Natural killer cell (primary cell): Measurements from ENCODE around the gene TBC1D9B. TPM values are rescaled to one million over a fixed set of nuclear protein-coding genes. Genes with fewer than 3 reads are reported as not detected.
A peak's percentile ranks its signal among the peaks of the same experiment; 100 is the strongest.

Experiments
- ATAC-seq, 3 donors: fragments of 150-1000 bp in 2 of 3; fragments of 200-7000 bp in 1 of 3; cut with Tn5 transposase; 1 replicate in 1 of 3; 2 replicates in 2 of 3; pipeline ENCODE4 v1.10.0; 2021; ENCODE audit warnings: mild to moderate bottlenecking in 2 of 3, moderate library complexity in 2 of 3
- DNase-seq, 2 donors: peaks; one replicate each; pipeline versions ENCODE4 v3.0.0 to v3.0.0-alpha.2; 2013 to 2021; ENCODE audit warnings: mixed read lengths in 1 of 2
- H3K27ac ChIP-seq: one replicate; pipeline ENCODE4 v1.5.1; 2013; ENCODE audit warnings: mild to moderate bottlenecking, low read length
- H3K27me3 ChIP-seq: one replicate; pipeline ENCODE4 v1.6.1; 2013; ENCODE audit warnings: low read length; ENCODE audit not compliant: control insufficient read depth, insufficient read depth
- H3K36me3 ChIP-seq: one replicate; pipeline ENCODE4 v1.6.1; 2013; ENCODE audit warnings: low read length; ENCODE audit not compliant: control insufficient read depth, insufficient read depth
- H3K4me1 ChIP-seq: one replicate; pipeline ENCODE4 v1.6.1; 2013; ENCODE audit warnings: low read length; ENCODE audit not compliant: control insufficient read depth, insufficient read depth
- H3K4me3 ChIP-seq: one replicate; pipeline ENCODE4 v1.5.1; 2013; ENCODE audit warnings: low read length
- H3K9me3 ChIP-seq: one replicate; pipeline ENCODE4 v1.6.1; 2013; ENCODE audit warnings: low read length; ENCODE audit not compliant: control insufficient read depth, insufficient read depth
- H3K27ac Mint-ChIP-seq, 2 donors: one replicate each; pipeline ENCODE4 v1.8.0; 2022; ENCODE audit warnings: mild to moderate bottlenecking in 2 of 2, mixed read lengths in 2 of 2, moderate library complexity in 1 of 2
- H3K27me3 Mint-ChIP-seq, 2 donors: one replicate each; pipeline ENCODE4 v1.8.0; 2022; ENCODE audit warnings: low read depth in 2 of 2, mixed read lengths in 2 of 2
- H3K36me3 Mint-ChIP-seq: one replicate; pipeline ENCODE4 v1.8.0; 2022; ENCODE audit warnings: mixed read lengths
- H3K4me1 Mint-ChIP-seq, 2 donors: one replicate each; pipeline ENCODE4 v1.8.0; 2022; ENCODE audit warnings: mixed read lengths in 2 of 2
- H3K4me3 Mint-ChIP-seq: one replicate; pipeline ENCODE4 v1.8.0; 2022; ENCODE audit warnings: mild to moderate bottlenecking, moderate library complexity, mixed read lengths
- H3K9me3 Mint-ChIP-seq, 2 donors: one replicate each; pipeline ENCODE4 v1.8.0; 2022; ENCODE audit warnings: mixed read lengths in 2 of 2
- WGBS: methylation state at CpG from one replicate; pipeline ENCODE4 v1.1.7; 2013; ENCODE audit warnings: missing lambda C conversion rate; ENCODE audit not compliant: insufficient coverage; 5-methylcytosine and 5-hydroxymethylcytosine counted together
- intact Hi-C: fragments of 100-400 bp; cut with micrococcal nuclease; formaldehyde crosslinking; loops from one replicate; pipeline ENCODE4 v1.14.2; 2022
- total RNA-seq, 4 donors: library from RNA; stranded (reverse); fragments of 120-200 nt in 1 of 4; gene quantifications; one replicate each; pipeline versions ENCODE4 v1.2.3 to v1.2.4, GENCODE V29; 2013 to 2022
- TF ChIP-seq, protein P1 (sequence below): fragments of 200-600 bp; IDR thresholded peaks from one replicate; pipeline ENCODE4 v1.8.0; 2022; ENCODE audit warnings: antibody characterized with exemption

TBC1D9B gene
- total RNA-seq, 3 donors from 2014 or later (not counting 1 experiment from before 2014, with no cell fraction given): 102 to 115 (median 113) TPM

DNA sequence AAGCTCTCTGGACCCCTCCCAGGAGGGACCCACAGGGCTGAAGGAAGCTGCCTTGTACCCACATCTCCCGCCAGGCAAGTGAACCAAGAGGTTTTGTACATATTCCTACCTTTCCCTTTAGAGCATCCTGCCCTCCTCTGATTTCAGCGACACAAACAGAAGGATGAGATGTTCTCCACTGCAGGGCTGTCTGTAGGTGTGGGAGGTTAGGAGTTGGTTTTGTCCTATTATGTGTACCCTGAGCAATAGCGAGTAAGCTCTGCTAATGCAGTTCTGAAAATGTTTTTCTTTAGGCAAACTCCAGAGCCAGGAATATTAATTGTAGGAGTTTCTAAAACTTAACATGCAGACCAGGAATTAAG, 74.0 kb downstream of the TBC1D9B start:
- H3K27ac Mint-ChIP-seq: peak overlapping the region; percentile 67 to 81
- H3K4me1 Mint-ChIP-seq: peaks cover 32 to 35% of the 10 kb centered on the region in 2 donors
- H3K27me3 ChIP-seq: no peaks in the 10 kb centered on the region
- 100% methylated on average over 3 of the region's 3 CpGs for WGBS
- TF ChIP-seq, protein P1, sequence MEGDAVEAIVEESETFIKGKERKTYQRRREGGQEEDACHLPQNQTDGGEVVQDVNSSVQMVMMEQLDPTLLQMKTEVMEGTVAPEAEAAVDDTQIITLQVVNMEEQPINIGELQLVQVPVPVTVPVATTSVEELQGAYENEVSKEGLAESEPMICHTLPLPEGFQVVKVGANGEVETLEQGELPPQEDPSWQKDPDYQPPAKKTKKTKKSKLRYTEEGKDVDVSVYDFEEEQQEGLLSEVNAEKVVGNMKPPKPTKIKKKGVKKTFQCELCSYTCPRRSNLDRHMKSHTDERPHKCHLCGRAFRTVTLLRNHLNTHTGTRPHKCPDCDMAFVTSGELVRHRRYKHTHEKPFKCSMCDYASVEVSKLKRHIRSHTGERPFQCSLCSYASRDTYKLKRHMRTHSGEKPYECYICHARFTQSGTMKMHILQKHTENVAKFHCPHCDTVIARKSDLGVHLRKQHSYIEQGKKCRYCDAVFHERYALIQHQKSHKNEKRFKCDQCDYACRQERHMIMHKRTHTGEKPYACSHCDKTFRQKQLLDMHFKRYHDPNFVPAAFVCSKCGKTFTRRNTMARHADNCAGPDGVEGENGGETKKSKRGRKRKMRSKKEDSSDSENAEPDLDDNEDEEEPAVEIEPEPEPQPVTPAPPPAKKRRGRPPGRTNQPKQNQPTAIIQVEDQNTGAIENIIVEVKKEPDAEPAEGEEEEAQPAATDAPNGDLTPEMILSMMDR: no peak
- H3K27ac ChIP-seq: no peak overlapping the region
- ATAC-seq (no peak), DNase-seq (no peak)
- H3K4me3 ChIP-seq: no peak overlapping the region
- peaks cover 29% of the 10 kb centered on the region for H3K36me3 Mint-ChIP-seq
- peaks cover 74% of the 10 kb centered on the region for H3K36me3 ChIP-seq
- intact Hi-C loops: no loop called here
- H3K27me3 Mint-ChIP-seq: no peaks in the 10 kb centered on the region
- H3K9me3 ChIP-seq: no peaks in the 10 kb centered on the region
- peaks cover 20% of the 10 kb centered on the region for H3K4me1 ChIP-seq
- H3K9me3 Mint-ChIP-seq: no peaks in the 10 kb centered on the region
- H3K4me3 Mint-ChIP-seq: peak overlapping the region; percentile 60

DNA sequence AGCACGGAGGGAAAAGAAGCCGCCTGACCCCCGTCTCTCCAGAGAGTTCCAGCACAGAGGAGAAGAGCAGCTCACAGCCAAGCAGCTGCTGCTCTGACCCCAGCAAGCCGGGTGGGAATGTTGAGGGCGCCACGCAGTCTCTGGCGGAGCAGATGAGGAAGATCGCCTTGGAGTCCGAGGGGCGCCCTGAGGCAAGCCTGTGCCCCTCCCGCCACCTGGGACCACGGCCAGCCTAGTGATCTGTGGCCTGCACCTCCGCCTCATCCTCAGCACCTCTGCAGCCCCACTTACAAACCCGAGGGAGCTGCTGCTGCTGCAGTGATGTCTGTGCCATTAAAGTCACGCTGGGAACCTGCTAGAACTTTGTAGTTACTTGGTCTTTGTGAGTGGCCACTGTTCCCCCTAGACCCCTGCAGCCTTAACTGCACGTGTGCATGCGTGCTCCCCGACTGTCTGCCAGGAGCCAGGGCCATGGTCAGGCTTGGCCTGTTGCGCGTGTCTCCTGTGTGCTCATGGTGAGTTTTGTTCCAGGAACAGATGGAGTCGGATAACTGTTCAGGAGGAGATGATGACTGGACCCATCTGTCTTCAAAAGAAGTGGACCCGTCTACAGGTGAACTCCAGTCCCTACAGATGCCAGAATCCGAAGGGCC, 74.5 kb downstream of the TBC1D9B start:
- Histone ChIP-seq H3K4me1 (peaks cover 20% of the 10 kb centered on the region), H3K9me3 (no peaks in the 10 kb centered on the region), H3K27ac (no peak overlapping the region), H3K36me3 (peaks cover 71% of the 10 kb centered on the region), H3K4me3 (no peak overlapping the region), H3K27me3 (no peaks in the 10 kb centered on the region)
- WGBS: 97% methylated on average over 23 of the region's 23 CpGs
- TF ChIP-seq, protein P1: no peak
- Mint-ChIP-seq H3K4me3 (peak overlapping the region; percentile 60), H3K27ac (peak overlapping the region; percentile 67 to 81), H3K27me3 (no peaks in the 10 kb centered on the region), H3K4me1 (peaks cover 34 to 38% of the 10 kb centered on the region in 2 donors), H3K9me3 (no peaks in the 10 kb centered on the region), H3K36me3 (peaks cover 33% of the 10 kb centered on the region)
- DNase-seq (no peak), ATAC-seq (no peak)
- intact Hi-C loops: no loop called here

DNA sequence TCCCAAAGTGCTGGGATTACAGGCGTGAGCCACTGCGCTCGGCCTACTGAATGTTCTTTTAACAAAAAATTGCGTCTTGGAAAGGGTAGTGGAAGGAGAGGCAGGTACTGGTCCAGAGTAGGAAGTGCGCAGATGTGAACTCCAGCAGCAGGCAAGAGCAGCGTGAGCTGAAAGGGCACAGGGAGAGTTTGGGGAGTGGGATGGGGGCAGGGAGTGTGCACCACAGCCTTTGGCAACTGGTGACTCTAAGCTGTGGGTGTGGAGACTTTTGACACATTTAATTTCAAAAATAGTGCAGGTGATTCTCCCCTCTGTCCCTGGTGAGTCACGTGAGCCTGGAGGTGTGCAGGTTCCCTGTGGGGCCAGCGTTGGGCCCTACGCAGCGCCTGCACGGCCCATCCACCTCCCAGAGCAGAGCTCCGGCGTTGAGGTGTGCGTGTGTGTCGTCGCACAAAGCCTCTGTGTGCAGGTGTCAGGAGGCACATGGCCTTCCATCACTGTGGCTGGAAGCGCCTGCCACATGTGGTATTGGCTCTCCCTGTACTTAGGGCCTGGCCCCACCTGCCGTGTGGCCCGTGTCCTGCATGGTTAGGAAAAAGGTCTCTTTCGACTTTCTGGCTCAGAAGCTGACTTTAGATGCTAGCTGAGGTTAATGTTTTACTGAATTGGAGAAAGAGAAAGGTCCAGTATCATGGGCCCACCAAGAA, 75.5 kb downstream of the TBC1D9B start:
- no peak overlapping the region for H3K27ac ChIP-seq
- Mint-ChIP-seq H3K4me1 (peaks cover 38 to 39% of the 10 kb centered on the region in 2 donors), H3K36me3 (peaks cover 33% of the 10 kb centered on the region), H3K27me3 (no peaks in the 10 kb centered on the region), H3K27ac (peak overlapping the region; percentile 67 to 81), H3K4me3 (peak overlapping the region; percentile 35), H3K9me3 (no peaks in the 10 kb centered on the region)
- no peak overlapping the region for H3K4me3 ChIP-seq
- WGBS: 96% methylated on average over 20 of the region's 20 CpGs
- ATAC-seq: peak in 1 of 3 donors; percentile 4
- TF ChIP-seq, protein P1: no peak
- no peak for DNase-seq
- peaks cover 19% of the 10 kb centered on the region for H3K4me1 ChIP-seq
- intact Hi-C loops: no loop called here
- no peaks in the 10 kb centered on the region for H3K9me3 ChIP-seq
- peaks cover 69% of the 10 kb centered on the region for H3K36me3 ChIP-seq
- H3K27me3 ChIP-seq: no peaks in the 10 kb centered on the region
